RWPE2 (cell line): Measurements from ENCODE around the gene GNA15.

Source experiments
- ATAC-seq: fragments of 200-7000 bp; cut with Tn5 transposase; 3 replicates; pipeline ENCODE4 v1.9.1; 2021; ENCODE audit warnings: low read depth
- DNase-seq: peaks from one replicate; pipeline ENCODE4 v3.0.0-alpha.2; 2020; ENCODE audit warnings: low spot score
- H3K27ac ChIP-seq: fragments of 450-650 bp; 2 replicates; pipeline ENCODE4 v1.5.1; 2017; ENCODE audit warnings: mild to moderate bottlenecking; ENCODE audit not compliant: poor library complexity, severe bottlenecking
- H3K27me3 ChIP-seq: fragments of 250-450 bp; sonication (Bioruptor Pico); 2 replicates; pipeline ENCODE4 v1.5.1; 2021; ENCODE audit warnings: mild to moderate bottlenecking, moderate library complexity; ENCODE audit not compliant: insufficient read depth, poor library complexity, severe bottlenecking
- H3K36me3 ChIP-seq: fragments of 250-450 bp; sonication (Bioruptor Pico); 2 replicates; pipeline ENCODE4 v1.5.1; 2020; ENCODE audit warnings: low read depth, mild to moderate bottlenecking, moderate library complexity
- H3K4me1 ChIP-seq: fragments of 250-450 bp; sonication (Bioruptor Pico); 2 replicates; pipeline ENCODE4 v1.5.1; 2021; ENCODE audit warnings: mild to moderate bottlenecking, moderate library complexity; ENCODE audit not compliant: insufficient read depth, poor library complexity, severe bottlenecking
- H3K4me3 ChIP-seq: fragments of 250-450 bp; sonication (Bioruptor Pico); 2 replicates; pipeline ENCODE4 v1.5.1; 2021; ENCODE audit warnings: mild to moderate bottlenecking, moderate library complexity; ENCODE audit not compliant: severe bottlenecking
- H3K9me3 ChIP-seq: fragments of 250-450 bp; sonication (Bioruptor Pico); 2 replicates; pipeline ENCODE4 v1.5.1; 2021; ENCODE audit warnings: mild to moderate bottlenecking, moderate library complexity; ENCODE audit not compliant: severe bottlenecking
- TF ChIP-seq, protein P1 (sequence below): fragments of 450-650 bp; IDR thresholded peaks from one replicate; pipeline ENCODE4 v1.5.1; 2017; ENCODE audit warnings: mild to moderate bottlenecking, moderate library complexity; ENCODE audit not compliant: poor library complexity, severe bottlenecking

GNA15 gene

DNA sequence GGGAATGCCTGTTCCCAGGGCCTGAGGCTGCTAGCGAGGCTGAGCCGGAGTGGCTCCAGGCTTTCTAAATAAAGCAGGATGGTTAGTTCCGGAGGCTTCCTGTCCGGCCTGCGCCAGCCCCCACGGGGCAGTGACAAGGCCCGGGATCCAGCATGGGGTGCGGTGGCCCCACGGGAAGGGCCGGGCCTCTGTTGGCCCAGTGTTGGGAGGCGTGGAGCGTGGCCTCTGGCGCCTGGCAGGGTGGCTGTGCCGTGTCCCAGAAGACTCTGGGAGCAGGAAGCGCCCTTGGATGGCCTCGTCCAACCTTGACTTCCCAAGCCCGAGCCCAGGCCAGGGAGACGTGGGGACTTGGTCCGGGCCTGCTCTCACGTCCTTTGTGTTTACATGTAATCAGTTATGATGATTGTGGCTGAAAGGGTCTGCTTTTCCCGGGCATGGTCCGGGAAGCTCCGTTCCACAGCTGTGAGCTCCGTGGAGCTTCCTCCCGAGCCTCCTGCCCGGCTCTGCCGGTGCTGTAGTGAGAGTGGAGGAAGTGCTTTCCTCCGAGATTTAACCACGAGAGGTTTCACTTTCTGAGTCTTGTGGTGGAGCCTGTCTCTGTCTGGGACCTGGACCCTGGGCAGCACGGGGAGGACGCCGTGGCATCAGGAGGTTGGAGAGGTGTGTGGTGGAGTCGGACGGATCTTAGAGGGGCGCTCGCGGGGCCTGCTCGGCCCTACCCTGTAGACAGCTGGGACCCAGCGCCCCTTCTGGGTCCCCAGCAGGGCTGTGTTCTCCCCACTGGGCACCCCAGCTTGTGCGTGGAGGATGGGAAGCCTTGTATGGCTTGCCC is 37.1 kb upstream of the GNA15 start:
- H3K36me3 ChIP-seq: no peaks in the 10 kb centered on the region
- no peaks in the 10 kb centered on the region for H3K27me3 ChIP-seq
- H3K9me3 ChIP-seq: no peaks in the 10 kb centered on the region
- H3K4me1 ChIP-seq: peaks cover 17% of the 10 kb centered on the region
- peak overlapping the region; percentile 13 for H3K4me3 ChIP-seq
- DNase-seq (no peak), ATAC-seq (no peak)
- TF ChIP-seq, protein P1, sequence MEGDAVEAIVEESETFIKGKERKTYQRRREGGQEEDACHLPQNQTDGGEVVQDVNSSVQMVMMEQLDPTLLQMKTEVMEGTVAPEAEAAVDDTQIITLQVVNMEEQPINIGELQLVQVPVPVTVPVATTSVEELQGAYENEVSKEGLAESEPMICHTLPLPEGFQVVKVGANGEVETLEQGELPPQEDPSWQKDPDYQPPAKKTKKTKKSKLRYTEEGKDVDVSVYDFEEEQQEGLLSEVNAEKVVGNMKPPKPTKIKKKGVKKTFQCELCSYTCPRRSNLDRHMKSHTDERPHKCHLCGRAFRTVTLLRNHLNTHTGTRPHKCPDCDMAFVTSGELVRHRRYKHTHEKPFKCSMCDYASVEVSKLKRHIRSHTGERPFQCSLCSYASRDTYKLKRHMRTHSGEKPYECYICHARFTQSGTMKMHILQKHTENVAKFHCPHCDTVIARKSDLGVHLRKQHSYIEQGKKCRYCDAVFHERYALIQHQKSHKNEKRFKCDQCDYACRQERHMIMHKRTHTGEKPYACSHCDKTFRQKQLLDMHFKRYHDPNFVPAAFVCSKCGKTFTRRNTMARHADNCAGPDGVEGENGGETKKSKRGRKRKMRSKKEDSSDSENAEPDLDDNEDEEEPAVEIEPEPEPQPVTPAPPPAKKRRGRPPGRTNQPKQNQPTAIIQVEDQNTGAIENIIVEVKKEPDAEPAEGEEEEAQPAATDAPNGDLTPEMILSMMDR: no peak
- peak overlapping the region; percentile 35 for H3K27ac ChIP-seq

DNA sequence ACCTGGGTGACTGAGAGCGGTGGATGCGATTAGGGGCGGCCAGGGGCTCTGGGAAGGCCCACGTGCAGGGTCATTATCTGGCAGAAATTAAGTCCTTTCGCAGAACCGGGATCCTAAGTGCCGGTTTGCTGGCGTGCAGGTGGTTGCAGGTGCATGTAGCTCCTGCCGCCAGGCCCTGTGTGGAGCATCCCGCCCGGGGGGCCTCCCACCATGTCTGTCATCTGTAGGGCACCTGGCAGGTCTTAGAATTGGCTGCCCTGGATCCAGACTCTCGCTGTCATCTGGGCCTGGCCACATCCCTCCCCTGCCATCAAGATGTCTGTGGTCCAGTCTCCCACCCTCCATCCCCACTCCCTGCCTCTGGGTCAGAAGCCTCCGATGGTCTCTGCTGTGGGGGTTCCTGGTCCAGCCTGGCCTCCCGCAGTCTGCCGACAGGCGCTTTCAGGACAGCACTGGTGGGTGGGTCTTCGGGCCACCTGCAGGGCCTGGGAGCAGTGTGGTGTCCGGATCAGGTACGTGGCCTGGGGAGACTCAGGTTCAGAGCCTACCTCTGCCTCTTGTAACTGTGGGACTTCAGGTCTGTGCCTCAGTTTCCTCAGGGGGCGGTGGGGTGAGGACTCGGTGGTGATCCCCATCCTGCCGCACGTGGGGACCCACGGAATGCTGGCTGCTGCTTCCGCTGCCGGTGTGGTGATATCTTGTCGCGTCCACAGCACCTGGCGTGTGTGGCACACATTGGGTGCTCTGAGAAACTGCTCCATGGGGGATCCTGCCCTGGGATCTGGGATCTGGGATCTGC is 36.3 kb upstream of the GNA15 start:
- DNase-seq (no peak), ATAC-seq (no peak)
- Histone ChIP-seq H3K4me3 (no peak overlapping the region), H3K36me3 (no peaks in the 10 kb centered on the region), H3K27ac (no peak overlapping the region), H3K4me1 (peaks cover 17% of the 10 kb centered on the region), H3K9me3 (no peaks in the 10 kb centered on the region), H3K27me3 (no peaks in the 10 kb centered on the region)
- TF ChIP-seq, protein P1: no peak

DNA sequence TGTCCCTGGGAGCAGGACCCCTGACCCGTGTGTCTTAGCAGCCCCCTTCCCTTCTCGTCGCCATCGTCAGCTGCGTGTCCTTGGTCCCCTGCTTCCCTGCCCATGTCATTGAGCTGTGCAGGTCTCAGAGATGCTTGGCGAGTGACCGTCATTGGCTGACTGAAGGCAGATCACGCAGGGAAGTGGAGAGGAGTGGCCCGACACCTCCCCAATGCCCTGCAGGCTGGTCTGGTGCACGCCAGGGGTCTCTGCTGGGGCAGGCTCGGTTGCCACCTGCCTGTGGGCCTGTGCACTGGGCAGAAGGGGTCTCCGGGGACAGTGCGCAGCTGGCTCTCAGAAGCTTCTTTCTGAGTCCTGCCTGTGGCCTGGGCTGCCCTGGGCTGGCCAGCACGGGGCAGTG is 35.5 kb upstream of the GNA15 start:
- peaks cover 17% of the 10 kb centered on the region for H3K4me1 ChIP-seq
- H3K36me3 ChIP-seq: no peaks in the 10 kb centered on the region
- no peak for DNase-seq
- no peak for ATAC-seq
- TF ChIP-seq, protein P1: no peak
- no peak overlapping the region for H3K4me3 ChIP-seq
- no peaks in the 10 kb centered on the region for H3K27me3 ChIP-seq
- no peak overlapping the region for H3K27ac ChIP-seq
- H3K9me3 ChIP-seq: no peaks in the 10 kb centered on the region

DNA sequence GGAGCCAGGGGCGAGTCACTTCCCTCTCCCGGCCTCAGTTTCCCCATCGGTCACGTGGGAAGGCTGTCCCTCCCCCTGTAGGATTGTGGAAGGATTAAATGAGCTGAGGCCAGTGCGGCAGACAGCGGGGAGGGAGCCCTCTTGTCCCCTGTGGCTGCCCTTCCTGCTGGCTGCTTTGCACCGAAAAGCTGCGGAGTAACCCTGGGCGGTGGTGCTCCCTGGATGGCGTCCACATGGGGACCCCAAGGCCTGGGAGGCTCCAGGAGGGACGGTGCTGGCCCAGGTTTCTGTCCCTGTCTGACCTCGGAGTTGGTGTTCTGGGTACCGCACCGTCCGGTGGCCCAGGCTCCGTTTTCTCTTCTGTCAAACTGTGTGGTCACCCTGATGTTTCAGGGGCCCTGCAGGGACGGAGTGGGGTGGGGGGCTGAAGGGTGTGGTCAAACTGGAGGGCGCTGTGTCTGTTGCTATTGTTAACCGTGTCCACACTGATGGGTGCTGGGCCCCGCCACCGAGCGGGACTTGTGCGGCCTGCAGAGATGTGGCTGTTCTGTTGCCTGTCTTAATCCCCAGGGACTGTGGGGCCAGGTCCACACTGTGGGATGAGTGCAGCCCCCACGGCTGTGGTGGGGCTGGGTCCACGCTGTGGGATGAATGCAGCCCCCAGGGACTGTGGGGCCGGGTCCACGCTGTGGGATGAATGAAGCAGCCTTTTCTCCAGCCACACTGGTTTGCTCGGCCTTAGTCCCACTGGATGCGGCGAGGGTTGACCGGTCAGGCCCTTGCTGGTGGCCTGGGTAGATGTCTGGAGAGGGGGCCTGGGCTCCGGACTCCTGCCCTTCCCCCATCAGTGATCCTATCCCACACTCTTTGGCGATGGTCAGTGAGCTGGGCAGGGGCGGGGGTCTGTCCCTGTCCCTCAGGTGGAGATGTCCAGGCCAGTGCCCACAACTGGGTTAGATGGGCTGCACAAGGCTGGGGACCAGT is 34.8 kb upstream of the GNA15 start:
- peaks cover 17% of the 10 kb centered on the region for H3K4me1 ChIP-seq
- TF ChIP-seq, protein P1: no peak

More for the DNA sequence above, 34.8 kb upstream of the GNA15 start:
- Histone ChIP-seq H3K9me3 (no peaks in the 10 kb centered on the region), H3K27me3 (no peaks in the 10 kb centered on the region), H3K4me3 (no peak overlapping the region), H3K27ac (no peak overlapping the region), H3K36me3 (no peaks in the 10 kb centered on the region)
- DNase-seq: no peak
- ATAC-seq: no peak
